ENCODE measurements around the gene PILRA.

Gene PILRA

DNA sequence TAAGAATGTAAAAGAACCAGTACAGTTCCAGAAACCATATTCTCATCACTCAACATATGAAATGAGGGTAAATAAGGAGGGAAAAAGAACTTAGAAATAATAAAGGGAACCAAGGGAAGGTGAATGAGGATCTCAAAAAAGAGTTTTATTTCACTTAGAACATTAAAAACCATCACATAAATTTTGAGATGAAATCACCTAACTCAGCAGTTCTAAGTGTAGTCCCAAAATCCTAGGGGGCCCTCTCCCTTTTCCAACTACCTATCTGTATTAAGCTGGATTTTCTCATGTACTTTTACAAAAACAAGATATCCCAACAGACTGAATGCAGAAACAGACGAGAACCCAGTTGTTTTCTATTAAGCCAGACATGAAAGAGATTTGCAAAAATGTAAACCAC lies 52.1 kb downstream of the PILRA start:
- H3K27ac ChIP-seq (ENCODE audit: low read length), result no peak overlapping the region
- H3K36me3 ChIP-seq (ENCODE audit: control insufficient read depth, low read depth, low read length), result no peaks in the 10 kb centered on the region
- H3K9me3 ChIP-seq (ENCODE audit: control insufficient read depth, low read depth, low read length), result no peaks in the 10 kb centered on the region
- H3K4me1 ChIP-seq (ENCODE audit: control insufficient read depth, low read depth, low read length), result no peaks in the 10 kb centered on the region
- peaks cover 10% of the 10 kb centered on the region for H3K27me3 ChIP-seq (ENCODE audit: control insufficient read depth, insufficient read depth, low read length)
- H3K9ac ChIP-seq (ENCODE audit: low read length), result no peak overlapping the region
- no peak overlapping the region for H3K4me3 ChIP-seq (ENCODE audit: low read length)

GRCh38 chr7:100426516-100426915 lies 53.2 kb downstream of the PILRA start:
- no peak overlapping the region for H3K27ac ChIP-seq (ENCODE audit: low read length)
- H3K9me3 ChIP-seq (ENCODE audit: control insufficient read depth, low read depth, low read length), result no peaks in the 10 kb centered on the region
- H3K27me3 ChIP-seq (ENCODE audit: control insufficient read depth, insufficient read depth, low read length), result peaks cover 10% of the 10 kb centered on the region
- no peak overlapping the region for H3K9ac ChIP-seq (ENCODE audit: low read length)
- no peak overlapping the region for H3K4me3 ChIP-seq (ENCODE audit: low read length)
- H3K4me1 ChIP-seq (ENCODE audit: control insufficient read depth, low read depth, low read length), result peaks cover 4% of the 10 kb centered on the region
- peaks cover 4% of the 10 kb centered on the region for H3K36me3 ChIP-seq (ENCODE audit: control insufficient read depth, low read depth, low read length)

DNA sequence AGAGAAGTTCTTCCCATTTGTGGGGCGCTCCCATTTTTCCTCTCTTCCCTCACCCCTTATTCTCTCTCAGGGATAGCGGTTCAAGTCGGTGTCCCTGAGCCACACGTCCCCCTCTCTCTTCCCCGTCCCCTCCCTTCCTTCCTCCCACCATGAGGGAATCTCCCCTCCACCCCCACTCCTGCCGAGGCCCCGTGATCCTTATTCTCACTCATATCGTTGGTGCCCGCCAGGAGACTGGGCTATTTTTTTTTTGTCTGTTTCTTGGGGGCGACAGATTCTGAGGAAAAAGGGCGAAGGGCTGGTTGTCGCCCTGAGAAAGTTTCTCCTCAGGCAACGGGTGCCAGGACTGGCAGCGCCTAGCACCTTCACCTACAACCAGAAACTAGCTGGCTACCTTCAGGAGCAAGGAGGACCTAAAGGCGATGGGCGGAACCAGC lies 54.5 kb downstream of the PILRA start:
- Histone ChIP-seq H3K27ac (ENCODE audit: low read length) (no peak overlapping the region), H3K4me3 (ENCODE audit: low read length) (peak overlapping the region; percentile 96), H3K27me3 (ENCODE audit: control insufficient read depth, insufficient read depth, low read length) (peaks cover 10% of the 10 kb centered on the region), H3K4me1 (ENCODE audit: control insufficient read depth, low read depth, low read length) (peaks cover 4% of the 10 kb centered on the region), H3K36me3 (ENCODE audit: control insufficient read depth, low read depth, low read length) (peaks cover 13% of the 10 kb centered on the region), H3K9me3 (ENCODE audit: control insufficient read depth, low read depth, low read length) (no peaks in the 10 kb centered on the region), H3K9ac (ENCODE audit: low read length) (no peak overlapping the region)

- H3K36me3 ChIP-seq (ENCODE audit: control insufficient read depth, low read depth, low read length), result peaks cover 19% of the 10 kb centered on the region
- H3K4me3 ChIP-seq (ENCODE audit: low read length), result peak within 1 kb of the TSS; percentile 96
- peak within 1 kb of the TSS; percentile 98 for H3K9ac ChIP-seq (ENCODE audit: low read length)
- H3K27me3 ChIP-seq (ENCODE audit: control insufficient read depth, insufficient read depth, low read length), result peaks cover 10% of the 10 kb centered on the region
- H3K4me1 ChIP-seq (ENCODE audit: control insufficient read depth, low read depth, low read length), result peaks cover 4% of the 10 kb centered on the region
- H3K9me3 ChIP-seq (ENCODE audit: control insufficient read depth, low read depth, low read length), result no peaks in the 10 kb centered on the region
- H3K27ac ChIP-seq (ENCODE audit: low read length), result peak within 1 kb of the TSS; percentile 97
These were observed 55.1 kb downstream of the PILRA start, which contains the start of gene ZCWPW1 for GRCh38 chr7:100428199-100428966. Gene ZCWPW1 (minus strand): TSS chr7:100428703. CDS start chr7:100420649, 8,054 bp downstream.

- peak overlapping the region; percentile 98 for H3K9ac ChIP-seq (ENCODE audit: low read length)
- peak overlapping the region; percentile 97 for H3K27ac ChIP-seq (ENCODE audit: low read length)
- peaks cover 4% of the 10 kb centered on the region for H3K4me1 ChIP-seq (ENCODE audit: control insufficient read depth, low read depth, low read length)
- no peaks in the 10 kb centered on the region for H3K9me3 ChIP-seq (ENCODE audit: control insufficient read depth, low read depth, low read length)
- H3K36me3 ChIP-seq (ENCODE audit: control insufficient read depth, low read depth, low read length), result peaks cover 27% of the 10 kb centered on the region
- peaks cover 10% of the 10 kb centered on the region for H3K27me3 ChIP-seq (ENCODE audit: control insufficient read depth, insufficient read depth, low read length)
- H3K4me3 ChIP-seq (ENCODE audit: low read length), result peak overlapping the region; percentile 96
These were observed 55.8 kb downstream of the PILRA start for GRCh38 chr7:100428967-100429636.

- Histone ChIP-seq H3K4me1 (ENCODE audit: control insufficient read depth, low read depth, low read length) (peaks cover 4% of the 10 kb centered on the region), H3K4me3 (ENCODE audit: low read length) (peak within 1 kb of the TSS; percentile 96), H3K27ac (ENCODE audit: low read length) (peak within 1 kb of the TSS; percentile 97), H3K9ac (ENCODE audit: low read length) (peak within 1 kb of the TSS; percentile 98), H3K27me3 (ENCODE audit: control insufficient read depth, insufficient read depth, low read length) (peaks cover 10% of the 10 kb centered on the region), H3K36me3 (ENCODE audit: control insufficient read depth, low read depth, low read length) (peaks cover 34% of the 10 kb centered on the region), H3K9me3 (ENCODE audit: control insufficient read depth, low read depth, low read length) (no peaks in the 10 kb centered on the region)
These were observed 56.6 kb downstream of the PILRA start, which contains the start of gene MEPCE for GRCh38 chr7:100429637-100430492. Gene MEPCE (plus strand): TSS chr7:100429831. CDS start chr7:100430019, 188 bp downstream.

DNA sequence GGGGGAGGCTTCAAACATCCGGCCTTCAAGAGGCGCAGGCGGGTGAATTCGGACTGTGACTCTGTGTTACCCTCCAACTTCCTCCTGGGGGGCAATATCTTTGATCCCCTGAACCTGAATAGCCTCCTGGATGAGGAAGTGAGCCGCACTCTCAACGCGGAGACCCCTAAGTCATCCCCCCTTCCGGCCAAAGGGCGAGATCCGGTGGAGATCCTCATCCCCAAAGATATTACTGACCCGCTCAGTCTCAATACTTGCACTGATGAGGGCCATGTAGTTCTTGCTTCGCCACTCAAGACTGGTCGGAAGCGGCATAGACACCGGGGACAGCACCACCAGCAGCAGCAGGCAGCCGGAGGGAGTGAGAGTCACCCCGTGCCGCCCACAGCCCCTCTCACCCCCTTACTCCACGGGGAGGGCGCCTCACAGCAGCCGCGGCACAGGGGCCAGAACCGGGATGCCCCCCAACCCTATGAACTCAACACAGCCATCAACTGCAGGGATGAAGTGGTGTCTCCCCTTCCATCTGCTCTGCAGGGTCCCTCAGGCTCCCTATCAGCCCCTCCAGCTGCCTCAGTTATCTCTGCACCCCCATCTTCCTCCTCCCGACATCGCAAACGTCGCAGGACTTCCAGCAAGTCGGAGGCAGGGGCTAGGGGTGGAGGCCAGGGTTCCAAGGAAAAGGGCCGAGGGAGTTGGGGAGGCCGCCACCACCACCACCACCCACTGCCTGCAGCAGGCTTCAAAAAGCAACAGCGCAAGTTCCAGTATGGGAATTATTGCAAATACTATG lies 57.4 kb downstream of the PILRA start:
- peaks cover 4% of the 10 kb centered on the region for H3K4me1 ChIP-seq (ENCODE audit: control insufficient read depth, low read depth, low read length)
- peak overlapping the region; percentile 98 for H3K9ac ChIP-seq (ENCODE audit: low read length)
- H3K36me3 ChIP-seq (ENCODE audit: control insufficient read depth, low read depth, low read length), result peaks cover 36% of the 10 kb centered on the region
- peak overlapping the region; percentile 96 for H3K4me3 ChIP-seq (ENCODE audit: low read length)
- H3K27ac ChIP-seq (ENCODE audit: low read length), result no peak overlapping the region
- no peaks in the 10 kb centered on the region for H3K9me3 ChIP-seq (ENCODE audit: control insufficient read depth, low read depth, low read length)
- peaks cover 10% of the 10 kb centered on the region for H3K27me3 ChIP-seq (ENCODE audit: control insufficient read depth, insufficient read depth, low read length)

DNA sequence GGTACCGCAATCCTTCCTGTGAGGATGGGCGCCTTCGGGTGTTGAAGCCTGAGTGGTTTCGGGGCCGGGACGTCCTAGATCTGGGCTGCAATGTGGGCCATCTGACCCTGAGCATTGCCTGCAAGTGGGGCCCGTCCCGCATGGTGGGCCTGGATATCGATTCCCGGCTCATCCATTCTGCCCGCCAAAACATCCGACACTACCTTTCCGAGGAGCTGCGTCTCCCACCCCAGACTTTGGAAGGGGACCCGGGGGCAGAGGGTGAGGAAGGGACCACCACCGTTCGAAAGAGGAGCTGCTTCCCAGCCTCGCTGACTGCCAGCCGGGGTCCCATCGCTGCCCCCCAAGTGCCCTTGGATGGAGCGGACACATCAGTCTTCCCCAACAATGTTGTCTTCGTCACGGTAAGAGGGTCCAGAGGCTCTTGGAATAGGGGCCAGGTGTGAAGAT lies 58.0 kb downstream of the PILRA start:
- Histone ChIP-seq H3K9me3 (ENCODE audit: control insufficient read depth, low read depth, low read length) (no peaks in the 10 kb centered on the region), H3K4me1 (ENCODE audit: control insufficient read depth, low read depth, low read length) (peaks cover 4% of the 10 kb centered on the region), H3K9ac (ENCODE audit: low read length) (no peak overlapping the region), H3K27ac (ENCODE audit: low read length) (no peak overlapping the region), H3K4me3 (ENCODE audit: low read length) (peak overlapping the region; percentile 96), H3K36me3 (ENCODE audit: control insufficient read depth, low read depth, low read length) (peaks cover 36% of the 10 kb centered on the region), H3K27me3 (ENCODE audit: control insufficient read depth, insufficient read depth, low read length) (peaks cover 10% of the 10 kb centered on the region)

GRCh38 chr7:100432053-100432452 lies 58.8 kb downstream of the PILRA start:
- Histone ChIP-seq H3K4me3 (ENCODE audit: low read length) (no peak overlapping the region), H3K9ac (ENCODE audit: low read length) (no peak overlapping the region)

DNA sequence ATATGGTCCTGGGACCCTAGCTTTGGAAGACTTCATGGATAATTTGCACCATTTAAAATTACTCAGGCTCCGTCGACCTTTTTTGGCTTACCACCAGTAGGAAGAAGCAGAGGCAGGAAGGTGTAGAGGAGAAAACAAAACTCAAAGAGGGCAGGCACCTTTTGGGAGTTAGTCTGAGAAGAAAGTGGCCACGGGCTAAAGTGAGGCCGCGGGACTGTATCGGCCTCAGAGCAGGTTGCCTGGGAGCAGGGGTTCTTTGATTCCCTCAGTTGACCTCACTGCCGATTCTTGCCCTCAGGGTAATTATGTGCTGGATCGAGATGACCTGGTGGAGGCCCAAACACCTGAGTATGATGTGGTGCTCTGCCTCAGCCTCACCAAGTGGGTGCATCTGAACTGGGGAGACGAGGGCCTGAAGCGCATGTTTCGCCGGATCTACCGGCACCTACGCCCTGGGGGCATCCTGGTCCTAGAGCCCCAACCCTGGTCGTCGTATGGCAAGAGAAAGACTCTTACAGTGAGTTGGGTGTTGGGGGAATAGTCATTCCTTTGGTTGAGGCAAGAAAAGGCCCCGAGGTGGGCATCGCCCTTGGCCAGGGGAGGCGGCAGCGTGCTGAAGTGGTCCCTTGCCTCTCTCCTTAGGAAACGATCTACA lies 59.5 kb downstream of the PILRA start:
- no peaks in the 10 kb centered on the region for H3K9me3 ChIP-seq (ENCODE audit: control insufficient read depth, low read depth, low read length)
- peaks cover 36% of the 10 kb centered on the region for H3K36me3 ChIP-seq (ENCODE audit: control insufficient read depth, low read depth, low read length)
- H3K27me3 ChIP-seq (ENCODE audit: control insufficient read depth, insufficient read depth, low read length), result peaks cover 3% of the 10 kb centered on the region
- H3K27ac ChIP-seq (ENCODE audit: low read length), result no peak overlapping the region
- H3K4me1 ChIP-seq (ENCODE audit: control insufficient read depth, low read depth, low read length), result peaks cover 4% of the 10 kb centered on the region
- H3K9ac ChIP-seq (ENCODE audit: low read length), result no peak overlapping the region
- no peak overlapping the region for H3K4me3 ChIP-seq (ENCODE audit: low read length)

More at GRCh38 chr7:100432053-100432452, 58.8 kb downstream of the PILRA start:
- H3K36me3 ChIP-seq (ENCODE audit: control insufficient read depth, low read depth, low read length), result peaks cover 36% of the 10 kb centered on the region
- H3K9me3 ChIP-seq (ENCODE audit: control insufficient read depth, low read depth, low read length), result no peaks in the 10 kb centered on the region
- H3K4me1 ChIP-seq (ENCODE audit: control insufficient read depth, low read depth, low read length), result peaks cover 4% of the 10 kb centered on the region
- no peak overlapping the region for H3K27ac ChIP-seq (ENCODE audit: low read length)
- H3K27me3 ChIP-seq (ENCODE audit: control insufficient read depth, insufficient read depth, low read length), result peaks cover 10% of the 10 kb centered on the region
